Measurements from ENCODE around the gene LAMC1. TPM values are rescaled to one million over a fixed set of nuclear protein-coding genes. Genes with fewer than 3 reads are reported as not detected.

The LAMC1 gene
- total RNA-seq, 1 experiment from 2014 or later = 71.5 TPM

DNA sequence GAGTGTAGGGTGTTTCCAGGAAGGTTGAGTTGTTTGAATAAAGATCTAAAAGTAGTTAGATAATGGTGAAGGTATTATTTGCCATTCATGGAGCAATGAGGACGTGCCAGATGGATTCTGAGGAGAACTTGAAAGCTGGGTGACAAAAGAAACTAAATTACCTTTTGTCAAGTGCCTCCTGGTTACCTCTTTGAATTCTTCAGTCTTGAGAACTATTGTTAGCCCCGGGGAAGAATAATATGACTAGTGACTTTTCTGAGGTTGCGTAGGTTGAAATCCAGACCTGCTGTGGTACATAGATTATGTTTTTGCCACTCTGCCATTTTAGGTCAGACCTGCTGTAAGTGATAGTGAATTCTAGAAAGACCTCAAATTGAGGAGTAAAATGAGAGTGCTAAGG lies 11.5 kb downstream of the LAMC1 start:
- BruUV-seq (replicated peaks) = no TSS peak
- ChIA-PET CTCF (no interaction called here), POLR2A (ENCODE audit: unreplicated experiment) (no interaction called here)
- no peak for ATAC-seq
- peaks cover 4% of the 10 kb centered on the region for H3F3A ChIP-seq (ENCODE audit: low read length, unreplicated experiment)
- no peak overlapping the region for H3K4me2 ChIP-seq (ENCODE audit: low read length)
- H3K9ac ChIP-seq (ENCODE audit: low read length) = no peak overlapping the region
- no peaks in the 10 kb centered on the region for H3K9me3 ChIP-seq (ENCODE audit: low read length)
- no peak overlapping the region for H3K27ac ChIP-seq (ENCODE audit: low read length)
- no peaks in the 10 kb centered on the region for H3K27me3 ChIP-seq (ENCODE audit: low read length)
- no peak overlapping the region for H3K4me3 ChIP-seq (ENCODE audit: low read length)
- H3K9me2 ChIP-seq (replicated peaks; ENCODE audit: low read length) = no peaks in the 10 kb centered on the region
- peaks cover 93% of the 10 kb centered on the region for H3K79me2 ChIP-seq (ENCODE audit: low read length)
- peaks cover 34% of the 10 kb centered on the region for H3K4me1 ChIP-seq (ENCODE audit: insufficient read depth, low read length)
- no peak overlapping the region for H2AFZ ChIP-seq (ENCODE audit: low read length)
- intact Hi-C loops (cut with micrococcal nuclease) = no loop called here
- TF ChIP-seq EZH2phosphoT487 (IDR thresholded peaks at IDR 0.05; ENCODE audit: borderline replicate concordance, low read length) = no peak
- TF ChIP-seq, protein P1, sequence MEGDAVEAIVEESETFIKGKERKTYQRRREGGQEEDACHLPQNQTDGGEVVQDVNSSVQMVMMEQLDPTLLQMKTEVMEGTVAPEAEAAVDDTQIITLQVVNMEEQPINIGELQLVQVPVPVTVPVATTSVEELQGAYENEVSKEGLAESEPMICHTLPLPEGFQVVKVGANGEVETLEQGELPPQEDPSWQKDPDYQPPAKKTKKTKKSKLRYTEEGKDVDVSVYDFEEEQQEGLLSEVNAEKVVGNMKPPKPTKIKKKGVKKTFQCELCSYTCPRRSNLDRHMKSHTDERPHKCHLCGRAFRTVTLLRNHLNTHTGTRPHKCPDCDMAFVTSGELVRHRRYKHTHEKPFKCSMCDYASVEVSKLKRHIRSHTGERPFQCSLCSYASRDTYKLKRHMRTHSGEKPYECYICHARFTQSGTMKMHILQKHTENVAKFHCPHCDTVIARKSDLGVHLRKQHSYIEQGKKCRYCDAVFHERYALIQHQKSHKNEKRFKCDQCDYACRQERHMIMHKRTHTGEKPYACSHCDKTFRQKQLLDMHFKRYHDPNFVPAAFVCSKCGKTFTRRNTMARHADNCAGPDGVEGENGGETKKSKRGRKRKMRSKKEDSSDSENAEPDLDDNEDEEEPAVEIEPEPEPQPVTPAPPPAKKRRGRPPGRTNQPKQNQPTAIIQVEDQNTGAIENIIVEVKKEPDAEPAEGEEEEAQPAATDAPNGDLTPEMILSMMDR (conservative IDR thresholded peaks at IDR 0.05; ENCODE audit: low read depth, low read length) = no peak
- TF ChIP-seq EZH2 (IDR thresholded peaks at IDR 0.05; ENCODE audit: low read length, unreplicated experiment) = no peak
- H3K36me3 ChIP-seq (ENCODE audit: low read depth, low read length) = no peaks in the 10 kb centered on the region
- DNase-seq = no peak
- H4K20me1 ChIP-seq (ENCODE audit: low read length) = 0 out of 2 replicates have a peak, but pooled peaks cover 3% of the 10 kb centered on the region

DNA sequence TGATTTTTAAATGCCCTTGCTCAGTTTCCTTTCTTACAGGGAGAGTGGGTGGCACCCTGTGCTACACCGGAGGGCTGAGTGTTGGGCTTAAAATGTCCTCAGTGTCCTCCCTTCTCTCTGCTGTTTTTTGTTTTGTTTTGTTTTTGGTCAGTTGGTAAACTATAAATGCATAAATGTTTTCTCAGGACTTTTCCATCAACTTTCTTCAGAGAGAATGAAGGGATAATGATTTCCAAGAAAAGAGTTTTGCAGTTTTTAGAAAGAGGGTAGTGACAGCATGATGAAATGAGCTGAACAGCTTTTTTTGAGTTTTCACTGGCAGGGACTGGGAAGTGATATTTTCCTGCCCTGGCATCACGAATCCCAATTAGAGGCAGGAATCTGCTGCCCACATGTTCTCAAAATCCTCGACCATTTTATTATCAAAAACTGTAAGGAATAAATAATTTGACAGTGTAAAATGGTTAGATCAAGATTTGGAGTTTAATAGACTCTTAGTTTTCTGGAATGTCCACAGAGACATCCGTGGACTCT lies 15.2 kb downstream of the LAMC1 start:
- ChIA-PET POLR2A (ENCODE audit: unreplicated experiment) (no interaction called here), CTCF (no interaction called here)

DNA sequence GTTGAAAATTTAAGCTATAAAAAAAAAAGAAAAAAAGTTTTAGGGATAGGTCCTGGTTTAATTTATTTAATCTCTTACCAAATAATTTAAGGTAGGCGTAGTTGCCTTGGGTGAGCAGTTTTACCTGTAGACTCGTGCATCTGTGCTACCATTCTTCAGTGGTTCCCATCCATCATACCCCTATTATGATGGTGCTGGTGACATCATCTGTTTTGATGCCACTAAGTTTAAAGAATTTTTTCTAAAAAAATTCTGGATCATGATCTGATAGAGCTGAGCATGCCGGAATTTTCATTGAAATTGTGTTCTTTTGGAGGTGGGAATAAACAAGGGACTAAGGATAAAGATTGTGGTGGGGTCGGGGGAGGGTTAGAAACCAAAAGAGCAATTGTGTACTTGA lies 15.7 kb downstream of the LAMC1 start:
- ATAC-seq (no peak), DNase-seq (no peak)
- BruUV-seq (replicated peaks) = no TSS peak
- Histone ChIP-seq H3K9ac (ENCODE audit: low read length) (no peak overlapping the region), H3K4me2 (ENCODE audit: low read length) (no peak overlapping the region), H3K27ac (ENCODE audit: low read length) (no peak overlapping the region), H2AFZ (ENCODE audit: low read length) (no peak overlapping the region), H3K27me3 (ENCODE audit: low read length) (no peaks in the 10 kb centered on the region), H3F3A (ENCODE audit: low read length, unreplicated experiment) (no peaks in the 10 kb centered on the region), H4K20me1 (ENCODE audit: low read length) (no peaks in the 10 kb centered on the region), H3K9me3 (ENCODE audit: low read length) (no peaks in the 10 kb centered on the region), H3K4me3 (ENCODE audit: low read length) (no peak overlapping the region), H3K79me2 (ENCODE audit: low read length) (peaks cover 93% of the 10 kb centered on the region), H3K4me1 (ENCODE audit: insufficient read depth, low read length) (peaks cover 13% of the 10 kb centered on the region), H3K9me2 (replicated peaks; ENCODE audit: low read length) (no peaks in the 10 kb centered on the region), H3K36me3 (ENCODE audit: low read depth, low read length) (no peaks in the 10 kb centered on the region)
- CTCF ChIA-PET = no interaction called here
- POLR2A ChIA-PET (ENCODE audit: unreplicated experiment) = no interaction called here
- intact Hi-C loops (cut with micrococcal nuclease) = no loop called here
- TF ChIP-seq EZH2phosphoT487 (IDR thresholded peaks at IDR 0.05; ENCODE audit: borderline replicate concordance, low read length) (no peak), EZH2 (IDR thresholded peaks at IDR 0.05; ENCODE audit: low read length, unreplicated experiment) (no peak)
- TF ChIP-seq, protein P1 (conservative IDR thresholded peaks at IDR 0.05; ENCODE audit: low read depth, low read length) = no peak

More for the DNA sequence above, 15.2 kb downstream of the LAMC1 start:
- ATAC-seq (no peak), DNase-seq (no peak)
- Histone ChIP-seq H3K27me3 (ENCODE audit: low read length) (no peaks in the 10 kb centered on the region), H2AFZ (ENCODE audit: low read length) (no peak overlapping the region), H3K79me2 (ENCODE audit: low read length) (peaks cover 93% of the 10 kb centered on the region), H3K4me1 (ENCODE audit: insufficient read depth, low read length) (peaks cover 11% of the 10 kb centered on the region), H3K9ac (ENCODE audit: low read length) (no peak overlapping the region), H3K9me2 (replicated peaks; ENCODE audit: low read length) (no peaks in the 10 kb centered on the region), H3K4me2 (ENCODE audit: low read length) (no peak overlapping the region), H4K20me1 (ENCODE audit: low read length) (no peaks in the 10 kb centered on the region), H3K9me3 (ENCODE audit: low read length) (no peaks in the 10 kb centered on the region), H3K27ac (ENCODE audit: low read length) (no peak overlapping the region), H3F3A (ENCODE audit: low read length, unreplicated experiment) (no peaks in the 10 kb centered on the region), H3K4me3 (ENCODE audit: low read length) (no peak overlapping the region), H3K36me3 (ENCODE audit: low read depth, low read length) (no peaks in the 10 kb centered on the region)
- no peak for TF ChIP-seq EZH2phosphoT487 (IDR thresholded peaks at IDR 0.05; ENCODE audit: borderline replicate concordance, low read length)
- no peak for TF ChIP-seq EZH2 (IDR thresholded peaks at IDR 0.05; ENCODE audit: low read length, unreplicated experiment)
- TF ChIP-seq, protein P1 (conservative IDR thresholded peaks at IDR 0.05; ENCODE audit: low read depth, low read length) = no peak
- no TSS peak for BruUV-seq (replicated peaks)
- intact Hi-C loops (cut with micrococcal nuclease) = no loop called here

Data from PC-3 (cell line).